Gastrocnemius medialis (tissue), 4 donors: Measurements from ENCODE around the gene ZNF497. TPM values are rescaled to one million over a fixed set of nuclear protein-coding genes. Genes with fewer than 3 reads are reported as not detected.
"Not testable (repeated sequence)": the region's sequence is repeated elsewhere in the genome, so short reads cannot be mapped to it uniquely, and the experiment has no call there.

Experiments
- ATAC-seq, 2 donors: fragments of 150-250 bp; one replicate each; pipeline ENCODE4 v1.9.1; 2016
- DNase-seq, 2 donors: peaks; one replicate each; pipeline ENCODE4 v3.0.0-alpha.2; 2019
- H3K27ac ChIP-seq, 4 donors: fragments of 200-600 bp; sonication (generic); 1 replicate in 1 of 4; 2 replicates in 3 of 4; pipeline ENCODE4 v1.5.1; 2016 to 2018; ENCODE audit warnings: mild to moderate bottlenecking in 2 of 4, moderate library complexity in 1 of 4
- H3K27me3 ChIP-seq, 3 donors: fragments of 200-600 bp; sonication (generic) in 2 of 3; 1 replicate in 1 of 3; 2 replicates in 2 of 3; pipeline versions ENCODE4 v1.5.1 to v1.6.0; 2016 to 2019; ENCODE audit warnings: mild to moderate bottlenecking in 1 of 3, moderate library complexity in 1 of 3
- H3K36me3 ChIP-seq, 2 donors: fragments of 200-600 bp; sonication (generic) in 1 of 2; one replicate each; pipeline ENCODE4 v1.5.1; 2017 to 2018
- H3K4me1 ChIP-seq, 2 donors: fragments of 200-600 bp; sonication (generic) in 1 of 2; one replicate each; pipeline ENCODE4 v1.5.1; 2016 to 2017; ENCODE audit warnings: mild to moderate bottlenecking in 2 of 2
- H3K4me3 ChIP-seq, 4 donors: fragments of 200-600 bp; sonication (generic) in 3 of 4; 1 replicate in 1 of 4; 2 replicates in 3 of 4; pipeline ENCODE4 v1.5.1; 2016 to 2019; ENCODE audit warnings: mild to moderate bottlenecking in 2 of 4
- H3K9me3 ChIP-seq, 3 donors: fragments of 200-600 bp; sonication (generic) in 2 of 3; 1 replicate in 1 of 3; 2 replicates in 2 of 3; pipeline ENCODE4 v1.5.1; 2016 to 2019
- POLR2A ChIP-seq, 2 donors: fragments of 450-650 bp; IDR thresholded peaks; one replicate each; pipeline ENCODE4 v1.6.1; 2017; ENCODE audit warnings: antibody characterized with exemption in 2 of 2, mild to moderate bottlenecking in 2 of 2, moderate library complexity in 2 of 2
- in situ Hi-C, 4 donors: fragments of 200-750 bp; cut with MboI; loops; one replicate each; pipeline versions ENCODE4 v1.15.0 to v1.8.0; 2017; ENCODE audit warnings: low sequenced_read_pairs in 4 of 4
- intact Hi-C: fragments of 100-400 bp; cut with DNase I; formaldehyde crosslinking; loops from one replicate; pipeline ENCODE4 v1.15.1; 2023; ENCODE audit warnings: low total_unique reads
- total RNA-seq, 4 donors: library from RNA; depleted of rRNA; stranded (reverse); fragments of >200 nt; gene quantifications; one replicate each; pipeline versions ENCODE4 v1.1.0 to v1.2.3, GENCODE V29; 2016
- TF ChIP-seq, protein P1 (sequence below), 5 experiments: fragments of 450-650 bp in 3 of 5; fragments of 200-600 bp in 2 of 5; sonication (generic) in 2 of 5; IDR thresholded peaks in 4 of 5; conservative IDR thresholded peaks in 1 of 5; 1 replicate in 4 of 5; 2 replicates in 1 of 5; pipeline ENCODE4 v1.5.1; 2016 to 2019; ENCODE audit warnings: antibody characterized with exemption in 5 of 5, mild to moderate bottlenecking in 3 of 5, moderate library complexity in 3 of 5

The ZNF497 gene
- total RNA-seq, 4 donors from 2014 or later: 0.07 to 0.87 (median 0.36) TPM; not detected in 1

GRCh38 chr19:58406818-58407657 lies 44.5 kb upstream of the ZNF497 start:
- no peak for DNase-seq
- H3K9me3 ChIP-seq: no peaks in the 10 kb centered on the region
- intact Hi-C loops (no loop called here), in situ Hi-C loops (no loop called here)
- peak overlapping the region; percentile 58 to 91 (median 84) for H3K4me3 ChIP-seq
- TF ChIP-seq, protein P1, sequence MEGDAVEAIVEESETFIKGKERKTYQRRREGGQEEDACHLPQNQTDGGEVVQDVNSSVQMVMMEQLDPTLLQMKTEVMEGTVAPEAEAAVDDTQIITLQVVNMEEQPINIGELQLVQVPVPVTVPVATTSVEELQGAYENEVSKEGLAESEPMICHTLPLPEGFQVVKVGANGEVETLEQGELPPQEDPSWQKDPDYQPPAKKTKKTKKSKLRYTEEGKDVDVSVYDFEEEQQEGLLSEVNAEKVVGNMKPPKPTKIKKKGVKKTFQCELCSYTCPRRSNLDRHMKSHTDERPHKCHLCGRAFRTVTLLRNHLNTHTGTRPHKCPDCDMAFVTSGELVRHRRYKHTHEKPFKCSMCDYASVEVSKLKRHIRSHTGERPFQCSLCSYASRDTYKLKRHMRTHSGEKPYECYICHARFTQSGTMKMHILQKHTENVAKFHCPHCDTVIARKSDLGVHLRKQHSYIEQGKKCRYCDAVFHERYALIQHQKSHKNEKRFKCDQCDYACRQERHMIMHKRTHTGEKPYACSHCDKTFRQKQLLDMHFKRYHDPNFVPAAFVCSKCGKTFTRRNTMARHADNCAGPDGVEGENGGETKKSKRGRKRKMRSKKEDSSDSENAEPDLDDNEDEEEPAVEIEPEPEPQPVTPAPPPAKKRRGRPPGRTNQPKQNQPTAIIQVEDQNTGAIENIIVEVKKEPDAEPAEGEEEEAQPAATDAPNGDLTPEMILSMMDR (IDR thresholded peaks at IDR 0.05 in 4 of 5, conservative IDR thresholded peaks at IDR 0.05 in 1 of 5): peak in 1 of 5 experiments; percentile 26
- TF ChIP-seq POLR2A (IDR thresholded peaks at IDR 0.05): no peak
- H3K27me3 ChIP-seq: no peaks in the 10 kb centered on the region
- no peaks in the 10 kb centered on the region for H3K36me3 ChIP-seq
- H3K27ac ChIP-seq: peak overlapping the region; percentile 86 to 93 (median 88)
- H3K4me1 ChIP-seq: peaks cover 21 to 24% of the 10 kb centered on the region in 2 donors
- no peak for ATAC-seq

GRCh38 chr19:58403920-58404478 lies 41.4 kb upstream of the ZNF497 start:
- DNase-seq, H3K36me3 ChIP-seq, H3K27me3 ChIP-seq, intact Hi-C loops, H3K27ac ChIP-seq, in situ Hi-C loops, H3K4me3 ChIP-seq, H3K9me3 ChIP-seq, ATAC-seq: not testable (repeated sequence)
- H3K4me1 ChIP-seq: peaks cover 19 to 27% of the 10 kb centered on the region in 2 donors

DNA sequence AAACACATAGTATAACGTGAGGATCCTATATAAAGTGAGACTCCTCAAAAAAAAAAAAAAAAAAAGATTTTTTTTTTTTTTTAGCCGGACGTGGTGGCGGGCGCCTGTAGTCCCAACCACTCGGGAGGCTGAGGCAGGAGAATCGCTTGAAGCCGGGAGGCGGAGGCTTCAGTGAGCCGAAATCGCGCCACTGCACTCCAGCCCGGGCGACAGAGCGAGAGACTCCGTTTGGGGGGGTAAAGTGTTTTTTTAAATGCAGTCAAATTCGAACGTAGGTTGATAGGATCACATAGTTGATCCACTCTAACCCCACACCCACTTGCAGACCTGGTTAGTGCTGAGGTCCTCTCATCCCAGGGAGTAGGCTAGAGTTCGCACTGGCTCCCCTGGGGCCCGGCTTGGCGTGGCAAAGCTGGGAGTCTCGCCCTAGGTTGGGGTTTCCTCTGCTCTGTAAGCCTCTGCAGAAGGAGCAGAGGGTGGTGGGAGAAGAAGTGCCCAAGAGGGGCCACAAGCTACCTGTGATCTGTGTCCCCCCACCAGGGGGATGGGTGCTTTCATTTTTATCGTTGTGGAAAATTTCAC lies 39.4 kb upstream of the ZNF497 start:
- peak overlapping the region; percentile 58 to 61 (median 60) for H3K4me3 ChIP-seq
- no peaks in the 10 kb centered on the region for H3K36me3 ChIP-seq
- peak overlapping the region; percentile 38 to 68 (median 54) for H3K27ac ChIP-seq
- no peak for TF ChIP-seq POLR2A (IDR thresholded peaks at IDR 0.05)
- TF ChIP-seq, protein P1 (IDR thresholded peaks at IDR 0.05 in 4 of 5, conservative IDR thresholded peaks at IDR 0.05 in 1 of 5): no peak
- DNase-seq (no peak), ATAC-seq (no peak)
- in situ Hi-C loops (no loop called here), intact Hi-C loops (loop anchor here (1.0 kb wide), 2 partner anchors 15 to 21 kb away; partner anchors contain the start of genes RPS5 and ZNF837)
- peaks cover 9 to 13% (median 12%) of the 10 kb centered on the region in 3 donors for H3K27me3 ChIP-seq
- H3K4me1 ChIP-seq: peaks cover 9 to 17% of the 10 kb centered on the region in 2 donors
- no peaks in the 10 kb centered on the region for H3K9me3 ChIP-seq

DNA sequence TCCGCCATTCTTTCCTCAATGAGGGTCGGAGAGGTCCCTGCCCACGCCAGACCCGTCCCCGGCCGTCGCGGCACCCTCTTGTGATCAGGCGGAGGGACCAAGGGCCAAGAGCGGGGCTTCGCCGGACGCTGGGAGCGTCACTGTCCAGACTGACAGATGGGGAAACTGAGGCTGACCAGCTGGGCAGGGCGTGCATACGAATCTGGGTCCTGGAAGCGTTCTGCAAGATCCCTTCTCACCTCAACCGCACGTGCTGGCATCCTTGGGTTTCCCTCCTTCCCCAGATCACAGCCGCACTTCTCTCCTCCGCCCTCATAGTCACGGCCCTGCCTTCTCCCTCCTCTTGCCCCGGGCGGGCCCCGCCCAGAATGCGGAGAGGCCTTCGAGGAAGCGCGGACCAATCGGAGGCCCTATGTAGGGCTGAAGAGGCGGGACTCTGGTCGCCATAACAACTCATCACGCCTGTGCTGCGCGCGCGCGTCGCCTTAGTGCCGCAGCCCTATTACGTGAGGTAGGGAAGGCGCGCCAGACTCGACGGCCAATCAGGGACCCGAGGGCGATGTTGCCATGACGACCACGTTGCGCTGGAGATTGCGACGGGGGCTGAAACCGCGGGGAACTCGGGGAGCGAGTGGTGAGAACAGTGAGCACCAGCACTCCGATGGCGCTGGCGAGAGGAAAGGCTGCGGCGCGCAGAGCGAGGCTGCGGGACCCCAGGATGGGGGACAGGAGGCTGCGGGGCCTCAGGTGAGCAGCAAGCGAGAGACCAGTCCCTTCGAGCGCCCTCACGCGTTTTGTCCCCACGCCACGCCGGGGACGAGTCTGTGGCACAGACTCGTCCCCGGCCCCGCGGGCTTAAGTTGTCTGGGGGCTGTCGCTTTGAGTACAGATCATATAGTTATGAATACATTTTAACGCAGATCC lies 38.6 kb upstream of the ZNF497 start:
- TF ChIP-seq, protein P1 (IDR thresholded peaks at IDR 0.05 in 4 of 5, conservative IDR thresholded peaks at IDR 0.05 in 1 of 5): no peak
- TF ChIP-seq POLR2A (IDR thresholded peaks at IDR 0.05): peak in 1 of 2 donors; percentile 32
- intact Hi-C loops: loop anchor here (1.0 kb wide), 2 partner anchors 14 to 20 kb away; partner anchors contain the start of genes RPS5 and ZNF837
- Histone ChIP-seq H3K27me3 (peaks cover 12 to 18% (median 14%) of the 10 kb centered on the region in 3 donors), H3K4me3 (peak overlapping the region; percentile 58 to 62 (median 61)), H3K9me3 (no peaks in the 10 kb centered on the region), H3K27ac (peak overlapping the region; percentile 38 to 68 (median 54)), H3K36me3 (no peaks in the 10 kb centered on the region), H3K4me1 (peaks cover 8 to 17% of the 10 kb centered on the region in 2 donors)
- DNase-seq: peak; percentile 97 to 99
- in situ Hi-C loops: no loop called here
- peak; percentile 100 for ATAC-seq
